Stimulated activated CD8-positive, alpha-beta memory T cell treated with anti-CD3 and anti-CD28 coated beads, Interleukin-15, amount 100 ng/mL, for 1 hour (primary cell): ENCODE measurements around the gene PLK3.
"Not testable (repeated sequence)": the region's sequence is repeated elsewhere in the genome, so short reads cannot be mapped to it uniquely, and the experiment has no call there.

ENCODE experiments used
- DNase-seq: peaks from one replicate; pipeline ENCODE4 v3.0.0-alpha.2; 2020; ENCODE audit warnings: low read depth

The PLK3 gene

GRCh38 chr1:44799770-44800584, at the start of gene PLK3:
TSS of gene PLK3 (plus strand) at chr1:44800377. CDS start at chr1:44800464, 87 bp downstream.
- peak; percentile 96 for DNase-seq

GRCh38 chr1:44757420-44757819, 42.8 kb upstream of the PLK3 start:
- no peak for DNase-seq

- no peak for DNase-seq
These were observed 41.1 kb upstream of the PLK3 start for GRCh38 chr1:44759077-44759476.

GRCh38 chr1:44760876-44761275, 39.3 kb upstream of the PLK3 start:
- DNase-seq, result no peak

- DNase-seq, result not testable (repeated sequence)
These were observed 33.8 kb upstream of the PLK3 start for GRCh38 chr1:44766421-44766820.

- peak; percentile 84 for DNase-seq
These were observed 24.9 kb upstream of the PLK3 start, which contains the start of gene RPS8 for GRCh38 chr1:44775078-44775929. TSS of gene RPS8 (plus strand) at chr1:44775540. CDS start at chr1:44775597, 57 bp downstream.

GRCh38 chr1:44775930-44776729, 24.0 kb upstream of the PLK3 start:
- DNase-seq, result no peak

- no peak for DNase-seq
These were observed 23.5 kb upstream of the PLK3 start for GRCh38 chr1:44776730-44777068.

- no peak for DNase-seq
These were observed 22.6 kb upstream of the PLK3 start for GRCh38 chr1:44777547-44777946.

- no peak for DNase-seq
These were observed 22.1 kb upstream of the PLK3 start for GRCh38 chr1:44777969-44778635.

- no peak for DNase-seq
These were observed 21.2 kb upstream of the PLK3 start for GRCh38 chr1:44778705-44779576.

- no peak for DNase-seq
These were observed 19.5 kb upstream of the PLK3 start for GRCh38 chr1:44780583-44781121.

- DNase-seq, result no peak
These were observed 16.5 kb upstream of the PLK3 start for GRCh38 chr1:44783697-44784093.

- no peak for DNase-seq
These were observed 15.8 kb upstream of the PLK3 start for GRCh38 chr1:44784094-44785028.

- no peak for DNase-seq
These were observed 15.2 kb upstream of the PLK3 start for GRCh38 chr1:44785029-44785380.

GRCh38 chr1:44785501-44786137, 14.6 kb upstream of the PLK3 start:
- DNase-seq, result no peak

GRCh38 chr1:44786138-44786840, 13.9 kb upstream of the PLK3 start:
- DNase-seq, result no peak

GRCh38 chr1:44786841-44787426, 13.2 kb upstream of the PLK3 start:
- no peak for DNase-seq
